GM12872 (cell line): ENCODE measurements around the gene KERA.

Experiments used
- CTCF ChIP-seq: IDR thresholded peaks from 3 replicates; pipeline ENCODE4 v1.5.1; 2011; ENCODE audit warnings: low read depth, mild to moderate bottlenecking, low read length, moderate library complexity; ENCODE audit not compliant: insufficient read depth

Gene KERA

GRCh38 chr12:91072931-91073330 is 15.1 kb upstream of the KERA start:
- no peak for TF ChIP-seq CTCF

DNA sequence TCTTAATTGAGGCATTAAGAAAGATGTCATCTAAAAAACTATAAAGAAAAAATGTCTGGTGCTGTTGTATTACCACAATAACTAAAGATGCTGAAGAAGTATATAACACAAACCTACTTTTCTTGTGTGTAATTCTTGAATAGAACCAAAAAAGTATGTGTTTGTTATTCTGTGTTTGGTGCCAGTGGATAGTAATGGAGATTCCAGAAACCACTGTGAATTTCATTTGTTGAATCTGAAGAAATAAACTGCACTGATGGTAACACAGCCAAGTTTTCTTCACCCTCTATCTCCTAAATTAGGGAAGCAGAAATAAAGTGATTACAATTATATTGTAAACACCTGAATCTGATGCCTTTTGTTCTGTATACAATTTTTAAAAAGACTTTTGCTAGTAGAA is 13.1 kb upstream of the KERA start:
- TF ChIP-seq CTCF: no peak

- no peak for TF ChIP-seq CTCF
Observed at GRCh38 chr12:91065396-91065795, 7.6 kb upstream of the KERA start.

DNA sequence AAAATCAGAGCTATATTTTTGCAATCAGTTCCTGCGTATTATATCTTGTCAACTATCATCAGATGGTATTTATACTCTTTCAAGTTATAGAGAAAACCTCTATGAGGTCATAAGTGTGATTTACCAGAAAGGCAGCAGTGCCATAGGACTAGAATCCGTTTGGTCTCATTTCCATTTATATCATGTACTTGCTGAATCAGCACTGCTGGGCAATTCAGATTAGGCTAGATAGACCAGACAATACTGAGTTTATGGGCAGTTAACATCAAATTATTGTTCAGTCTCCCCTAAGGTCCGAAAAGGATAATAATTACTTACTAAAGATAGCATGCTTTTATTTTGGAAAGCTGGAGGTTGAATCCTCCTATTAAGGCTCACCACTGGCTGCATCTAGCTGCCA is 6.8 kb upstream of the KERA start:
- no peak for TF ChIP-seq CTCF

GRCh38 chr12:91061091-91061490 is 3.3 kb upstream of the KERA start:
- no peak for TF ChIP-seq CTCF

DNA sequence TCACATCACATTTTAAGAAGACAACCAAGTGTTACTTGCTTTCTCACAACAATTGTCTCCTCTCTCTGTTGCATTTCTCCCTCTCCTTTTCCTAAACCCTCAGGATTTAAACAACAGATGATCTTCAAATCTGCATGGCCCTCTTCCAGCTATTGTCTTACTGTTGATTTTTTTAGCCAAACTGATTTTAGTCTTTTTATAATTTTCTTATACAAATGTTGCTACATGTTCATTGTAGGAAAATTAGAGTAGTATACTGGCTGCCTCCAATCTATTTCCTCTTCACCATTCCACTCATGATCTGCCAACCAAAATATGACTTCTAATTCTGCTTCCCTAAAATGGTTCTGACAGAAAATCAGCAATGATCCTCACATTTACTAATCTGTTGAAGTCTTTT is 1.4 kb upstream of the KERA start:
- no peak for TF ChIP-seq CTCF

DNA sequence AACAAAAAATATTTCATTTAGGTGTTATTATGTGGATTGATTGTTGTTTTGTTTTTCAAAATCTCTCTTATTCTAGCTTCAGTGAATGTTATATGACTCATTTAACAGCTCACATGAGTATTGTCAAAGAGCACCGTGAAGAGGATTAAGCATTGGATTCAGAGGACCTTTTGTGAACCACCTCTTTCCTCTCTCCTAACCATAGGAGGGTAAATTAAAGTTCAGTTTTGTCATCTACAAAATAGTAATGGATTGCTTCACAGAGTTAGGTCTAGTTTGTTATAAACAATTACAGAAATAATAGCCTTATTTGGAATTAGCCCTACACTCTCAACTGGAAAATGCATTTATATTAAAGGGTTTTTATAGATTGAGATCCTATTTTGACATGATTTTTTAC is 962 bp upstream of the KERA start:
- no peak for TF ChIP-seq CTCF

DNA sequence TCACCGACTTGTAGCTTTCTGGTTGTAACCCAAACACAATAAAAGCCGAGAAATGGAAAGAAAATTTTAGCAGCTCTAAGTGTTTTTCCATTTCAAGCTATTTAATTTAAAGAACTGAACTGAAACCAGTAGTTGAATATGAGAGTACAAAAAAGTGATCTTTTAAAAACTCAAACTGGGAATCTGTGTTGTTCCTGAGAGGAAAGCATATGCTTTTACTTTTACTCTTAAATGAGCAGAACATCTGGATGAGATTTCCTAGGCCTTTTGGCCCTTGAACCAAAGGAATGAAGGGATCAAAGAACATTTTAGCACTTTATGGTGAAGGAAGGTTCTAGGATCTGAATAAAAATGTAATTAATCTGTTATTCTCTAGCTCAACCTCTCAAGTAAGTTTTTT is 1.3 kb downstream of the KERA start:
- TF ChIP-seq CTCF: no peak
